Activated naive CD4-positive, alpha-beta T cell treated with anti-CD3 and anti-CD28 coated beads, Interleukin-2, amount 50 U/mL, for 24 hours (primary cell): Measurements from ENCODE around the gene DOCK3.
"Not testable (repeated sequence)": the region's sequence is repeated elsewhere in the genome, so short reads cannot be mapped to it uniquely, and the experiment has no call there.

Source experiments
- H3K27ac Mint-ChIP-seq: one replicate; pipeline ENCODE4 v1.8.0; 2021; ENCODE audit warnings: mild to moderate bottlenecking, mixed read lengths
- H3K27me3 Mint-ChIP-seq: one replicate; pipeline ENCODE4 v1.8.0; 2021; ENCODE audit warnings: mixed read lengths
- H3K36me3 Mint-ChIP-seq: one replicate; pipeline ENCODE4 v1.8.0; 2021; ENCODE audit warnings: mixed read lengths
- H3K4me1 Mint-ChIP-seq: one replicate; pipeline ENCODE4 v1.8.0; 2021; ENCODE audit warnings: mixed read lengths
- H3K4me3 Mint-ChIP-seq: one replicate; pipeline ENCODE4 v1.8.0; 2021; ENCODE audit warnings: mild to moderate bottlenecking, mixed read lengths
- H3K9me3 Mint-ChIP-seq: one replicate; pipeline ENCODE4 v1.8.0; 2021; ENCODE audit warnings: mixed read lengths

Gene DOCK3

DNA sequence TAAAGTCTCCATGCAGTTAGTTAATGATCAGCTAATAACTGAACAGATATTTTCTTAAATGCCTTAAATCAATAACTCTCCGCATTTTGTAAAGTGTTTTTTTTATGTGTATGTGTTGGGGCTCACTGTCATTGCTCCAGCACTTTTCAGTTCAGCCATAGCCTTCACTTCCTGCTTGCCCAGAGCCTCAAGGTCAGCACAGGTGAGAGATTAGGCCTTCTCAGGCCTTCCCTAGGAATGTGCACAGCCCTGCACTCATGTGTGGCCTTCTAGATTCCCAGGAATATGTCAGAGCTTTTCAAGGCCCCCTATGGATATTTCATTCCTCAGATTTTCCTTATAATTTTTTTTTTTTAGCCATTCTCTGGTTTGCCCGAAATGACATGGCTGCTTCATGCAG is 632.7 kb downstream of the DOCK3 start:
- H3K4me3 Mint-ChIP-seq = no peak overlapping the region
- peaks cover 6% of the 10 kb centered on the region for H3K9me3 Mint-ChIP-seq
- no peak overlapping the region for H3K27ac Mint-ChIP-seq
- H3K4me1 Mint-ChIP-seq = peaks cover 7% of the 10 kb centered on the region
- H3K36me3 Mint-ChIP-seq = peaks cover 18% of the 10 kb centered on the region
- H3K27me3 Mint-ChIP-seq = no peaks in the 10 kb centered on the region

DNA sequence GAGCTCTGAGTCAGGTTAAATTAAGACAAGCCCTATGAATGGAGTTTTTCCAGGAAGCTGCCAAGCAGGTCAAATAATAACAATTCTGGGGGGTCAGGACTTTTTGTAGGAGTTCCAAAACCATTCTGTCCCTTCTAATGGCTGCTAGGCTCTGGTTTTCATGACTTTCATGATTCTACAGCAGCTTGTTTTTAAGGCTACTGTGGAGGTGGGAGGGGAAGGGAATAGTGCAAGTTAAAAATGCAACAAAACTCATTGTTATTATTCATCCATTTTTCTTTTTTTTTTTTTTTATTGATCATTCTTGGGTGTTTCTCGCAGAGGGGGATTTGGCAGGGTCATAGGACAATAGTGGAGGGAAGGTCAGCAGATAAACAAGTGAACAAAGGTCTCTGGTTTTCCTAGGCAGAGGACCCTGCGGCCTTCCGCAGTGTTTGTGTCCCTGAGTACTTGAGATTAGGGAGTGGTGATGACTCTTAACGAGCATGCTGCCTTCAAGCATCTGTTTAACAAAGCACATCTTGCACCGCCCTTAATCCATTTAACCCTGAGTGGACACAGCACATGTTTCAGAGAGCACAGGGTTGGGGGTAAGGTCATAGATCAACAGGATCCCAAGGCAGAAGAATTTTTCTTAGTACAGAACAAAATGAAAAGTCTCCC is 633.3 kb downstream of the DOCK3 start:
- not testable (repeated sequence) for H3K27me3 Mint-ChIP-seq, H3K9me3 Mint-ChIP-seq, H3K27ac Mint-ChIP-seq, H3K4me1 Mint-ChIP-seq, H3K4me3 Mint-ChIP-seq
- peaks cover 14% of the 10 kb centered on the region for H3K36me3 Mint-ChIP-seq

DNA sequence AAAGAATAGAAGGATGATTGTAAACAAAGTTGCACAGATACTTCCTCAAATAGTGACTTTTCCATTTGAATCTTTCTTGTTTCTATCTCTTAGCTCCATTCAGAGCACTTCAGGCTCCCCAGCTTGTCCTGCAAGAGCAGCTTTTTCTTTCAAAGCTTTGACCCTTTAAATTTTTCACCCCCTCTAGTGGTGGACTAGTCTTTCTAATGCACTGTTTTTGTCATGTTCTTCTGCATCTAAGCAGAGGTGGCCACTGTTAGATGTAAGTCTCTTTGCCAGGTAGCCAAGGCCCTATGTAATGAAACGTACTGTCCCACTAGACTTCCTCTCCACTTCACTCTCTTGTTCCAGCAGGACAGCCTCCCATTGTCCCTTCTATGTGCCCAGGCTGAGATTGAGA is 636.3 kb downstream of the DOCK3 start:
- Mint-ChIP-seq H3K4me3 (no peak overlapping the region), H3K27me3 (no peaks in the 10 kb centered on the region), H3K4me1 (peaks cover 7% of the 10 kb centered on the region), H3K36me3 (peaks cover 8% of the 10 kb centered on the region), H3K27ac (no peak overlapping the region), H3K9me3 (peaks cover 6% of the 10 kb centered on the region)

DNA sequence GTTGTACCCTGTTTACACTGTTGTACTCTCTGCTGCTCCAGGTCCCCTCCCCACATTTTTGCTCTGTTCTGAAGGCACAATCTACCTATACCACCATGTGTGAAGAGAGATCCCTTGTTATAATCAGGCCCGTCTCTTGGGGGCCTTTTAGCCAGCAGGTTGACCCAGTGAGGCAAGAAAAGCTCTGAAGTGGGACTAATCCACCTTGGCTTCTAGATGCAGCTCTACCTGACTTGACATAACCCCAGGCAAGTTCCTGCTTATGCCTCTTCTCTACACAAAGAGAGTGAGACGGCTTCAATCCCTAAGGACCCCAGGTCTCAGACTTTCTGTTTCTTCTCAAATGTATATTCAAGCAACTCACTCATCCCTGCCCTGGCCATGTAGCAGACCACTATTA is 653.5 kb downstream of the DOCK3 start:
- H3K9me3 Mint-ChIP-seq = no peaks in the 10 kb centered on the region
- no peak overlapping the region for H3K4me3 Mint-ChIP-seq
- H3K27ac Mint-ChIP-seq = no peak overlapping the region
- H3K4me1 Mint-ChIP-seq = no peaks in the 10 kb centered on the region
- no peaks in the 10 kb centered on the region for H3K36me3 Mint-ChIP-seq
- H3K27me3 Mint-ChIP-seq = no peaks in the 10 kb centered on the region

DNA sequence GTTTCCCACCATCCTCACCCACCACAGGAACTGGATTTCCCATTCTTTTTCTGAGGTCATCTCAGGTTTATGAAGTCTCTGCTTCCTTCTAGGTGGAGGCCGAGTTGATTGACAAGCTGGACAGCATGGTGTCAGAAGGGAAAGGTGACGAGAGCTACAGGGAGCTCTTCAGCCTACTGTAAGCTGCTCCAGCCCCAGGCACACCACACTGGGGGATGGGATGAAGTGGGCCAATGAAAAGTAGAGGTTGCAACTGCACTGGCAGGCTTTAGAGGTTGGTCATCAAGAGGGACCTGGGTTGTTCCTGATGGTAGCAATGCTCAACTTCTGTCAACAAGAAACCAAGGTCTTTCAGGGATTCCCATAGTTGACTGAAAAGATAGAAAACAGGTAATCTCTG is 655.3 kb downstream of the DOCK3 start:
- no peaks in the 10 kb centered on the region for H3K4me1 Mint-ChIP-seq
- H3K4me3 Mint-ChIP-seq = no peak overlapping the region
- no peak overlapping the region for H3K27ac Mint-ChIP-seq
- H3K9me3 Mint-ChIP-seq = no peaks in the 10 kb centered on the region
- H3K27me3 Mint-ChIP-seq = no peaks in the 10 kb centered on the region
- H3K36me3 Mint-ChIP-seq = no peaks in the 10 kb centered on the region

DNA sequence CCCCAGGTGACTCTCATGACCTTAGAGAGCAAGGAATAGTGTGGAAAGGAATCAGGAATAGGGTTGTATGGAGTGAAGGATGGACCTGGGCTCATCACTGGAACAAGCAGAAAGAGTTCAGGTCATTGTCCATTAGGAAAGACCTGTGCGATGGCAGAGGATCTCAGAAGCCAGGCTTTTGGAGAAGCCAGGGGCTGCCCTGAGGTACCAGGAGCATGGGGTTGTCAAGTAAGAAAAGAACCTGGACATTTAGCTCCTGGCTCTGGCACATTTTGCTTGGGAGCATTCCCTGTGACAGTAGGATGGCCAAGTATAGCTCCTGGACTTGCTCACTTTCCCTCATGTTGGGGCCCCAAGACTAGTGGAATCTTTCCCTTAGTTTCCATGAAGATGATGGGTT is 657.4 kb downstream of the DOCK3 start:
- Mint-ChIP-seq H3K4me1 (no peaks in the 10 kb centered on the region), H3K27ac (no peak overlapping the region), H3K36me3 (no peaks in the 10 kb centered on the region), H3K4me3 (no peak overlapping the region), H3K9me3 (no peaks in the 10 kb centered on the region), H3K27me3 (no peaks in the 10 kb centered on the region)

DNA sequence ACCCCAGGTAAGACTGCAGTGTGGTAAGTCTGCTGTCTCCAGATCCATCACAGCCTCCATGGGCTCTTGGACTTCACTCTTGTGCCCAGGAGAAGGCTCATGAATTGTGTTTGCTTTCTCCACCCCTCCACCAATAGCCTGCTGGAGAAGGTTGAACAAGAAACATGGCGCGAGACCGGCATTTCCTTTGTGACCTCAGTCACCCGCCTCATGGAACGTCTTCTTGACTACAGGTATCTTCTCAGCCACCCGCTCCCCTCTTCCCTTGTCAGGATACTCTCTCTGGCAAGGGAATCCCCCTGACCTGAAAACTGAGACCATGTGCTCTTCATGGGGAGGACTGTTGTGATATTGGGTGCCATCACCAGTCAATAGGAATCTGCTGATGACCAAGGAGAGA is 658.3 kb downstream of the DOCK3 start:
- no peak overlapping the region for H3K27ac Mint-ChIP-seq
- no peak overlapping the region for H3K4me3 Mint-ChIP-seq
- no peaks in the 10 kb centered on the region for H3K9me3 Mint-ChIP-seq
- no peaks in the 10 kb centered on the region for H3K27me3 Mint-ChIP-seq
- no peaks in the 10 kb centered on the region for H3K36me3 Mint-ChIP-seq
- H3K4me1 Mint-ChIP-seq = no peaks in the 10 kb centered on the region

DNA sequence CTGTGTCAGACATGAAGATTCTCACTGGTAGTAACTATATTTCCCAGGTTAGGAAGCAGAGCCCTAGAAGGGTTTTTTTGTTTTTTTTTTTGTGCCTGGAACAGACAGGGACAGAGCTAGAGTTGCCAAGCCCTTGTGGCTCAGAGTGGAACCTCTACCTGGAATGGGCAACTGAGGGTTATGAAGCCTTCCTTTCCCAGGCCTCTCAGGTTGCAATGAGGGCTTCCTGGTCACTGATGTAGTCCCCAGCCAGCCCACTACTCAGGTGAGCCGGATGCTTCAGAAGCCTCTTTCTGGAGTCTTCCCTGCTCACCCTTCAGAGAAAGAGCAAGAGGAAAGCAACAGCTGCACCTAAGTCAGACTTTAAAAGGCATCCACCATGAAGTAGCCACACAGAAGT is 661.5 kb downstream of the DOCK3 start:
- no peak overlapping the region for H3K4me3 Mint-ChIP-seq
- H3K4me1 Mint-ChIP-seq = no peaks in the 10 kb centered on the region
- H3K27ac Mint-ChIP-seq = no peak overlapping the region
- H3K9me3 Mint-ChIP-seq = no peaks in the 10 kb centered on the region
- no peaks in the 10 kb centered on the region for H3K36me3 Mint-ChIP-seq
- no peaks in the 10 kb centered on the region for H3K27me3 Mint-ChIP-seq

DNA sequence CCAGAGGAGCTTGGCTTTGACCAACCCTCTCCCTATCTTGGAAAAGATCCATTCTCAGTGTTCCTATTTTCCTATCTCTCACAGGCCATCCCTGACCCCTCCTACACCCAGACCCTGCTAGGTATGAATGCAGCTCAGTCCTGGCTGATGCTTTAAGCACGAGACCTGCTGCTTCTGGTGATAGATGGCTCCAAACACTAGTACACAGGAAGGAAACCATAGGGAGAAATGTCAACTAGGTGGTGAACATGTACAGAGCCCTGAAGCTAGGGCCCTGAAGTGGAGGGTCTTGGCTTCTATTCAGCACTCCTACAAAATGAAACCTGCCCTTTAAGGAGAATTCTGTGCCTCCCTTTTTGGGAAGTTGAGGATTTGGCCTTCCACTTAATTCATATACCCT is 662.9 kb downstream of the DOCK3 start:
- H3K27ac Mint-ChIP-seq = no peak overlapping the region
- no peaks in the 10 kb centered on the region for H3K27me3 Mint-ChIP-seq
- no peaks in the 10 kb centered on the region for H3K36me3 Mint-ChIP-seq
- no peaks in the 10 kb centered on the region for H3K4me1 Mint-ChIP-seq
- no peak overlapping the region for H3K4me3 Mint-ChIP-seq
- H3K9me3 Mint-ChIP-seq = no peaks in the 10 kb centered on the region

DNA sequence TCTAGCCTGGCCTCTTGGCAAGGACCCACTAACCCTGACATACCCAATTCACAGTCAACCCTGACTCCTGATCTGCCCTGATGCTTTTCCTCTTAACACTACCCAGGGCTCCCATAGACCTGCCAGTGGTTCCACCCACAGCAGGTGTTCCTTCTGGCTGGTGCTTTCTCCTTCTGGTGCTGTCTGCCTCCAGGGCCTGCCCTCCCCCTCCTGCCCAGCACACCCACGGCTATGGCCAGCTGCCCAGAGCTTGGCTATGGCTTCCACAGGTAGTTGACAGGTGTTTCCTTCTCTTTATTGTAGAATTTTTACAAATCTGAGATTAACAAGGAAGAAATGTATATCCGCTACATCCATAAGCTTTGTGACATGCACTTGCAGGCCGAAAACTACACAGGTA is 663.9 kb downstream of the DOCK3 start:
- H3K27ac Mint-ChIP-seq = no peak overlapping the region
- H3K9me3 Mint-ChIP-seq = no peaks in the 10 kb centered on the region
- no peaks in the 10 kb centered on the region for H3K36me3 Mint-ChIP-seq
- no peaks in the 10 kb centered on the region for H3K4me1 Mint-ChIP-seq
- H3K27me3 Mint-ChIP-seq = no peaks in the 10 kb centered on the region
- H3K4me3 Mint-ChIP-seq = no peak overlapping the region

DNA sequence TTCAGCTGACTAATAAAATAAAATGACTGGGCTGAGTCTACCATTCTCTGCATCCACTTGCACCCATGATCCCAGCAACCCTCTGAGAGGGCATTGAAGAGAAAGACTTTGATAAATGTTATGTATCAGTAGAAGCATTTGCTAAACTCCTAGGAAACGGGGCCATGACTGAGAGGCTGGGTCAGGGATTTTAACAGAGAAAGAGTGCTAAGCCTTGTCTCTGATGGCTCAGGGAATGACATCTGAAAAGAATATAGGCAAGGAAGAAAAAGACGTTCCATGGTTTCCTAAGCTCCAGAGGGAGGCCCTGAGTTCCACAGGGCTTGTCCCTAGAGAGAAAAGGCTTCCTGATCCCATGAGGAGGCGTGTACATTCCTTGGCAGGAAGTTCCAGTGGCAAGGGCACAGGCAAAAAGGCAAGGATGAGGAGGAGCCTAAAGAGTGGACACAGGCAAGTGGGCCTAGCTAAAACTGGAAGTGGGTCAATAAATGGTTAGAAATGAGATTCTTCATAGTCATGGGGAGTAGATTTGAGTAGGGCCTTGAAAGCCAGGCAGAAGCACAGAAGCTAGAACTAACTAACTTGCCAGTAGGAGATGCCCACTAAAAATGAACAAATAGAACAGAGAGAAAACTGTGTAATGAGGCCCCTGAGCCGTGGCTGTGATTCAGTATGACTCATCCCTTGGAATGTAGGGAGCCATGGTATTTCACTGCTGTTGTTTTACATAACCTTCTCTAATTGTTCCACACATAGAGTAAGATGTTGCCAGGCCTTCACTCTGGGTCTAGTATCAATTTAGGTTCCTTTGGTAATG is 665.5 kb downstream of the DOCK3 start:
- Mint-ChIP-seq H3K4me3 (no peak overlapping the region), H3K27ac (peak overlapping the region; percentile 26), H3K9me3 (no peaks in the 10 kb centered on the region), H3K4me1 (no peaks in the 10 kb centered on the region), H3K36me3 (no peaks in the 10 kb centered on the region), H3K27me3 (no peaks in the 10 kb centered on the region)

DNA sequence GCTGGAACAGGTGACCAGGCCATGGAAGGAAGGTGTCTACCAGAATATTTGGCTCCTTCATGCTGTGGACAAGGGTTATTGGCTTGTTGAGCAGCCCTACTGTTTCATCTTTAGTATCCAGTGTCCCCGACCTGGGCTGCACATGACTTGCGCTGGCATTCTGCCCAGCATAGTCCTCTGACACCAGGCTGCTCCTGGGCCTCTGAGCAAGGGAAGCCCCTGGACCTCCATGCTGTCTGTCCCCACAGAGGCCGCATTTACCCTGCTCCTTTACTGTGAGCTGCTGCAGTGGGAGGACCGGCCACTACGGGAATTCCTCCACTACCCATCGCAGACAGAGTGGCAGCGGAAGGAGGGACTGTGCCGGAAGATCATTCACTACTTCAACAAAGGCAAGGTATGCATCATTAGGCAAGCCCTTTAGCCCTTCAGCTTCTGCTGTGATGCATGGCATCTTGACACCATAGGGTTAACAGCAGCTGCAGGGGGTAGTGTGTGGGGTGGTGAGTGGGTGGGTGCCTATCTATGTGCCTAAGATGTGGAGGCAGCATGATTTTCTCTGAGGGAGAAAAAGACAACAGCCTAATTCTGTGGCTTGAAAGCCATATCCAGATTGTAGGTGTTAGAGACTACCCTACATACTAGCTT is 666.4 kb downstream of the DOCK3 start:
- no peaks in the 10 kb centered on the region for H3K36me3 Mint-ChIP-seq
- no peak overlapping the region for H3K27ac Mint-ChIP-seq
- no peaks in the 10 kb centered on the region for H3K9me3 Mint-ChIP-seq
- H3K4me1 Mint-ChIP-seq = no peaks in the 10 kb centered on the region
- no peaks in the 10 kb centered on the region for H3K27me3 Mint-ChIP-seq
- no peak overlapping the region for H3K4me3 Mint-ChIP-seq

DNA sequence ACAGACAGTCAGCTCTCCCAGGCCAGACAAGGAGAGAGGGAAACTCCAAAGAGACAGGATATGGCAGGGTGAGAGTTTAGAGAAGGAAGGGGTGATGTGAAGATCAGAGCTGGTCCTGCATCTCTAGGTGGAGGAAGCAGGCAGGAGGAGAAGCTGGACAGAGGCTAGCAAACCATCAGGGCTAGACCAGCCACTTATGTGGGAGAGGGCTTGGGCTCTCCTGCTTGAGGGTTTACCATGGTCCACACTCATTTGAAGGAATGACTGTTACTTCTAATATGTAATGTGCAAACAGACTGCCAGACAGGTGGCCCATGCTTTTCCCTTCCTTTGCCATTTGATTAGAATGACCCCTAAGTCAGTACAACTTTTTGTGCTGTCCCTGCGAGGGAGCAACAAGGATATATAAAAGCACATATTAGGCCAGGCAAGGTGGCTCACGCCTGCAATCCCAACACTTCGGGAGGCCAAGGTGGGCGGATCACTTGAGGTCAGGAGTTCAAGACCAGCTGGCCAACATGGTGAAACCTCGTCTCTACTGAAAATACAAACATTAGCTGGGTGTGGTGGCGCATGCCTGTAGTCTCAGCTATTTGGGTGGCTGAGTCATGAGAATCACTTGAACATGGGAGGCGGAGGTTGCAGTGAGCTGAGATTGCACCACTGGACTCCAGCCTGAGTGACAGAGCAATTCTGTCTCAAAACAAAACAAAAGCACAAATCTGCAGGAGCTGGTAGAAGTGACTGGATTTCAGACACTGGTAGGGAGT is 669.4 kb downstream of the DOCK3 start:
- Mint-ChIP-seq H3K27ac (no peak overlapping the region), H3K9me3 (no peaks in the 10 kb centered on the region), H3K4me3 (no peak overlapping the region), H3K36me3 (no peaks in the 10 kb centered on the region), H3K27me3 (no peaks in the 10 kb centered on the region), H3K4me1 (no peaks in the 10 kb centered on the region)

DNA sequence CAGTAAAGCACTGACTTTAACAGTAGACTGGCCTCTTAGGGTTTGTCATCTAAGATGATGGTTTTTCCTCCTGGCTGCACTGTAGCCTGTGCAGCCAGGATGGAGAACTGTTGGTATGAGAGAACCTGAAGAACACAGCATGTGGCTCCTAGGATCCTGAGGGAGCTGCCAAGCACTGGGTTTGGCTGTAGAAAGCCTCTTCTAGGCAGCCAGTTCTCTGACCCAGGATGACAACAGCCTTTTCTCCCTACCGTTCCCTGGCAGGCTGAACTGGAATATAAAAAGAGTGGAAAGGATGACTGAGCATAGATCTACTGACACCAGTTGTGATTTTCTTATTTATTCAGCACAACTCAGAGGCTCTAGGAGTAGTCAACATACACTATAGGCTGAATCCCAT is 676.0 kb downstream of the DOCK3 start:
- peaks cover 6% of the 10 kb centered on the region for H3K4me1 Mint-ChIP-seq
- no peak overlapping the region for H3K27ac Mint-ChIP-seq
- no peak overlapping the region for H3K4me3 Mint-ChIP-seq
- H3K36me3 Mint-ChIP-seq = peaks cover 4% of the 10 kb centered on the region
- no peaks in the 10 kb centered on the region for H3K9me3 Mint-ChIP-seq
- no peaks in the 10 kb centered on the region for H3K27me3 Mint-ChIP-seq

DNA sequence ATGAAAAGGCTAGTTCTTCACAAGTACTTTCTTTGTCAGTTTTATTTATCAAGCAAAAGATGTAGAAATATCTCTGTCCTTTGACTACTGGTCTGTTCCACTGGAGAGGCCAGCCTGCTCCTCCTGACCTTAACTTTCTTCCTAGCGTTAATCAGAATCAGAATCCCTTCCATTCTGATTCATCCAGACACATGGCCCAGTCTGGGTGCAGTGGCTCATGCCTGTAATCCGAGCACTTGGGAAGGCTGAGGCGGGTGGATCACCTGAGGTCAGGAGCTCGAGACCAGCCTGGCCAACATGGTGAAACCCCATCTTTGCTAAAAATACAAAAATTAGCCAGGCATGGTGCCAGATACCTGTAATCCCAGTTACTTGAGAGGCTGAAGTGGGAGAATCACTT is 678.4 kb downstream of the DOCK3 start:
- Mint-ChIP-seq H3K4me1 (peaks cover 6% of the 10 kb centered on the region), H3K36me3 (peaks cover 4% of the 10 kb centered on the region), H3K4me3 (no peak overlapping the region), H3K27ac (no peak overlapping the region), H3K9me3 (no peaks in the 10 kb centered on the region), H3K27me3 (no peaks in the 10 kb centered on the region)

DNA sequence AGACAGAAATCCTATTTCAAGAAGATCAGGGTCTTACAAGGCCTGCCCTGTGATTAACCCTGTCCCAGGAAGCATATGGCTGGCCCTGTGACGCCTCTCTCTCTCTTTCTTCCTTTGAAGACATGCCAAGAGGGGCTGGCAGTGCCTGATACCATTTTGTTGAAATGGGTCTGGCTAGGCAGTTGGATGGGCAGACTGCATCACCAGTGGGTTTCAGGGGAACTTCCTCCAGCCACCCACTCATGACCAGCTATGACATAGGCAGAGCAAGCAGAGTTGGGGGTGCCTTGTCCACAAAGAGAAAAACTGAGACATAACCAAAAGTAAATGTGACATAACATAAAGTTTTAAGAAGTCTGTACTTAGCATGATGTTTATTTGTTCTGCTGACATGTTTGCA is 679.0 kb downstream of the DOCK3 start:
- Mint-ChIP-seq H3K27me3 (no peaks in the 10 kb centered on the region), H3K36me3 (peaks cover 4% of the 10 kb centered on the region), H3K4me1 (peaks cover 6% of the 10 kb centered on the region), H3K4me3 (no peak overlapping the region), H3K27ac (no peak overlapping the region), H3K9me3 (no peaks in the 10 kb centered on the region)
